CD14-positive monocyte (primary cell): ENCODE data around the gene RTN4RL1. TPM values are rescaled to one million over a fixed set of nuclear protein-coding genes. Genes with fewer than 3 reads are reported as not detected.

Source experiments
- DNase-seq, 3 donors: peaks; one replicate each; pipeline ENCODE4 v3.0.0-alpha.2; 2011 to 2022
- H2AFZ ChIP-seq: 2 replicates; pipeline ENCODE4 v1.6.0; 2012; ENCODE audit warnings: mild to moderate bottlenecking, low read depth, low read length, inconsistent platforms; ENCODE audit not compliant: insufficient read depth, poor library complexity, severe bottlenecking
- H3K27ac ChIP-seq, 2 donors: 1 replicate in 1 of 2; 2 replicates in 1 of 2; pipeline ENCODE4 v1.5.1; 2012 to 2013; ENCODE audit warnings: low read length in 2 of 2, control low read depth in 1 of 2, inconsistent platforms in 1 of 2, low read depth in 1 of 2, mild to moderate bottlenecking in 1 of 2
- H3K27me3 ChIP-seq, 2 donors: one replicate each; pipeline versions ENCODE4 v1.6.0 to v1.6.1; 2011 to 2013; ENCODE audit warnings: low read length in 2 of 2; ENCODE audit not compliant: control insufficient read depth in 2 of 2, insufficient read depth in 2 of 2
- H3K36me3 ChIP-seq, 2 donors: replicated peaks in 1 of 2; 1 replicate in 1 of 2; 2 replicates in 1 of 2; pipeline versions ENCODE4 v1.5.1 to v1.6.1; 2012 to 2013; ENCODE audit warnings: low read length in 2 of 2, control low read depth in 1 of 2, inconsistent platforms in 1 of 2, mild to moderate bottlenecking in 1 of 2; ENCODE audit not compliant: insufficient read depth in 2 of 2, control insufficient read depth in 1 of 2
- H3K4me1 ChIP-seq, 2 donors: 1 replicate in 1 of 2; 2 replicates in 1 of 2; pipeline versions ENCODE4 v1.5.1 to v1.6.1; 2012 to 2013; ENCODE audit warnings: low read length in 2 of 2, control low read depth in 1 of 2, inconsistent platforms in 1 of 2, mild to moderate bottlenecking in 1 of 2, moderate library complexity in 1 of 2; ENCODE audit not compliant: insufficient read depth in 2 of 2, control insufficient read depth in 1 of 2
- H3K4me2 ChIP-seq: replicated peaks from 2 replicates; pipeline ENCODE3; 2012; ENCODE audit warnings: low read length, moderate library complexity, mild to moderate bottlenecking; ENCODE audit not compliant: poor library complexity, severe bottlenecking; ENCODE audit errors: extremely low read depth
- H3K4me3 ChIP-seq, 3 experiments: fragments of 200-600 bp in 1 of 3; sonication (generic) in 1 of 3; replicated peaks in 1 of 3; 1 replicate in 2 of 3; 2 replicates in 1 of 3; pipeline ENCODE4 v1.5.1; 2011 to 2013; ENCODE audit warnings: low read length in 3 of 3, mild to moderate bottlenecking in 3 of 3, control low read depth in 2 of 3, low read depth in 2 of 3, inconsistent platforms in 1 of 3, moderate library complexity in 1 of 3
- H3K79me2 ChIP-seq: 2 replicates; pipeline ENCODE4 v1.6.0; 2012; ENCODE audit warnings: mild to moderate bottlenecking, control low read depth, inconsistent platforms, low read length, moderate library complexity; ENCODE audit not compliant: insufficient read depth
- H3K9ac ChIP-seq: 2 replicates; pipeline ENCODE4 v1.6.0; 2017; ENCODE audit warnings: low read length, mild to moderate bottlenecking; ENCODE audit not compliant: insufficient read depth, poor library complexity, severe bottlenecking
- H3K9me3 ChIP-seq, 2 donors: replicated peaks in 1 of 2; 1 replicate in 1 of 2; 2 replicates in 1 of 2; pipeline versions ENCODE4 v1.5.1 to v1.6.1; 2012 to 2013; ENCODE audit warnings: low read length in 2 of 2, control low read depth in 1 of 2; ENCODE audit not compliant: control insufficient read depth in 1 of 2, insufficient read depth in 1 of 2
- H4K20me1 ChIP-seq: 2 replicates; pipeline ENCODE4 v1.6.0; 2012; ENCODE audit warnings: mild to moderate bottlenecking, low read length, control low read depth, moderate library complexity; ENCODE audit not compliant: insufficient read depth
- H3K27ac Mint-ChIP-seq, 7 donors: one replicate each; pipeline ENCODE4 v1.8.0; 2020; ENCODE audit warnings: mild to moderate bottlenecking in 7 of 7, mixed read lengths in 7 of 7, moderate library complexity in 6 of 7, inconsistent platforms in 2 of 7
- H3K27me3 Mint-ChIP-seq, 3 donors: one replicate each; pipeline ENCODE4 v1.8.0; 2021 to 2022; ENCODE audit warnings: low read depth in 3 of 3, mild to moderate bottlenecking in 3 of 3, mixed read lengths in 3 of 3, moderate library complexity in 3 of 3, inconsistent platforms in 1 of 3
- H3K36me3 Mint-ChIP-seq, 2 donors: one replicate each; pipeline ENCODE4 v1.8.0; 2020; ENCODE audit warnings: mixed read lengths in 2 of 2, inconsistent platforms in 1 of 2, mild to moderate bottlenecking in 1 of 2
- H3K4me1 Mint-ChIP-seq: one replicate; pipeline ENCODE4 v1.8.0; 2020; ENCODE audit warnings: mild to moderate bottlenecking, mixed read lengths
- H3K4me3 Mint-ChIP-seq, 2 donors: one replicate each; pipeline ENCODE4 v1.8.0; 2020; ENCODE audit warnings: mild to moderate bottlenecking in 2 of 2, mixed read lengths in 2 of 2, moderate library complexity in 1 of 2
- H3K9me3 Mint-ChIP-seq, 7 donors: one replicate each; pipeline ENCODE4 v1.8.0; 2020 to 2022; ENCODE audit warnings: mixed read lengths in 7 of 7, mild to moderate bottlenecking in 6 of 7, moderate library complexity in 6 of 7, inconsistent platforms in 2 of 7
- CTCF ChIP-seq: fragments of 200-600 bp; IDR thresholded peaks from one replicate; pipeline ENCODE4 v1.8.0; 2022; ENCODE audit warnings: antibody characterized with exemption, mild to moderate bottlenecking
- WGBS: methylation state at CpG from one replicate; pipeline ENCODE4 v1.1.5; 2013; ENCODE audit warnings: missing lambda C conversion rate; ENCODE audit not compliant: insufficient coverage; 5-methylcytosine and 5-hydroxymethylcytosine counted together
- intact Hi-C, 2 donors: fragments of 100-400 bp; cut with micrococcal nuclease; formaldehyde crosslinking; loops; one replicate each; pipeline versions ENCODE4 v1.15.0 to v1.15.1; 2023
- polyA plus RNA-seq, 3 donors: library from polyadenylated mRNA; depleted of rRNA in 1 of 3; unstranded in 2 of 3; stranded (reverse) in 1 of 3; fragments of 300-500 nt in 2 of 3; fragments of >200 nt in 1 of 3; fragmentation: Illumina TruSeq in 2 of 3; gene quantifications; 1 replicate in 2 of 3; 2 replicates in 1 of 3; pipeline ENCODE4 v1.2.3, GENCODE V29; 2012 to 2021

RTN4RL1 gene
- polyA plus RNA-seq, 3 donors, result 0.07 to 0.29 (median 0.11) TPM

- no peak overlapping the region for H3K4me3 Mint-ChIP-seq
- no peak for DNase-seq
- H3K27me3 ChIP-seq, result peaks cover 0 to 6% of the 10 kb centered on the region in 2 donors
Observed at GRCh38 chr17:1970843-1971384, 54.2 kb downstream of the RTN4RL1 start.

GRCh38 chr17:1969712-1970111 lies 55.4 kb downstream of the RTN4RL1 start:
- Histone ChIP-seq H3K9me3 (peaks cover 0 to 6% of the 10 kb centered on the region in 2 donors), H3K27me3 (peaks cover 0 to under 1% of the 10 kb centered on the region in 2 donors), H4K20me1 (no peaks in the 10 kb centered on the region), H3K36me3 (no peaks in the 10 kb centered on the region), H3K4me2 (no peak overlapping the region), H3K4me3 (no peak overlapping the region), H3K79me2 (no peaks in the 10 kb centered on the region), H3K27ac (no peak overlapping the region), H3K9ac (no peak overlapping the region), H3K4me1 (no peaks in the 10 kb centered on the region), H2AFZ (no peak overlapping the region)
- no peak overlapping the region for H3K27ac Mint-ChIP-seq
- H3K9me3 Mint-ChIP-seq, result peaks cover 0 to 13% (median 3%) of the 10 kb centered on the region in 7 donors
- no peak overlapping the region for H3K4me3 Mint-ChIP-seq
- no peak for TF ChIP-seq CTCF
- peaks cover 7 to 38% (median 20%) of the 10 kb centered on the region in 3 donors for H3K27me3 Mint-ChIP-seq
- no peaks in the 10 kb centered on the region for H3K36me3 Mint-ChIP-seq
- intact Hi-C loops, result no loop called here
- no CpG with 5 or more reads among the region's 5 CpGs for WGBS
- no peak for DNase-seq
- peaks cover 5% of the 10 kb centered on the region for H3K4me1 Mint-ChIP-seq

More at GRCh38 chr17:1970843-1971384, 54.2 kb downstream of the RTN4RL1 start:
- H4K20me1 ChIP-seq, result no peaks in the 10 kb centered on the region
- no peak overlapping the region for H2AFZ ChIP-seq
- Mint-ChIP-seq H3K27ac (no peak overlapping the region), H3K4me1 (peaks cover 5% of the 10 kb centered on the region), H3K9me3 (peaks cover 0 to 13% (median 5%) of the 10 kb centered on the region in 7 donors), H3K27me3 (peaks cover 7 to 45% (median 25%) of the 10 kb centered on the region in 3 donors), H3K36me3 (no peaks in the 10 kb centered on the region)
- intact Hi-C loops, result no loop called here
- H3K9ac ChIP-seq, result no peak overlapping the region
- peaks cover 0 to 6% of the 10 kb centered on the region in 2 donors for H3K9me3 ChIP-seq
- H3K27ac ChIP-seq, result no peak overlapping the region
- no peak overlapping the region for H3K4me2 ChIP-seq
- no peak for TF ChIP-seq CTCF
- no peak overlapping the region for H3K4me3 ChIP-seq
- H3K4me1 ChIP-seq, result no peaks in the 10 kb centered on the region
- no peaks in the 10 kb centered on the region for H3K79me2 ChIP-seq
- H3K36me3 ChIP-seq, result no peaks in the 10 kb centered on the region
- 93% methylated on average over 5 of the region's 12 CpGs for WGBS
